ENCODE results near the gene PAGE2. TPM values are rescaled to one million over a fixed set of nuclear protein-coding genes. Genes with fewer than 3 reads are reported as not detected.
"Not testable (repeated sequence)": the region's sequence is repeated elsewhere in the genome, so short reads cannot be mapped to it uniquely, and the experiment has no call there.

Gene PAGE2, protein sequence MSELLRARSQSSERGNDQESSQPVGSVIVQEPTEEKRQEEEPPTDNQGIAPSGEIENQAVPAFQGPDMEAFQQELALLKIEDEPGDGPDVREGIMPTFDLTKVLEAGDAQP
- total RNA-seq = not detected
- not detected for polyA plus RNA-seq
- total RNA-seq = not detected

DNA sequence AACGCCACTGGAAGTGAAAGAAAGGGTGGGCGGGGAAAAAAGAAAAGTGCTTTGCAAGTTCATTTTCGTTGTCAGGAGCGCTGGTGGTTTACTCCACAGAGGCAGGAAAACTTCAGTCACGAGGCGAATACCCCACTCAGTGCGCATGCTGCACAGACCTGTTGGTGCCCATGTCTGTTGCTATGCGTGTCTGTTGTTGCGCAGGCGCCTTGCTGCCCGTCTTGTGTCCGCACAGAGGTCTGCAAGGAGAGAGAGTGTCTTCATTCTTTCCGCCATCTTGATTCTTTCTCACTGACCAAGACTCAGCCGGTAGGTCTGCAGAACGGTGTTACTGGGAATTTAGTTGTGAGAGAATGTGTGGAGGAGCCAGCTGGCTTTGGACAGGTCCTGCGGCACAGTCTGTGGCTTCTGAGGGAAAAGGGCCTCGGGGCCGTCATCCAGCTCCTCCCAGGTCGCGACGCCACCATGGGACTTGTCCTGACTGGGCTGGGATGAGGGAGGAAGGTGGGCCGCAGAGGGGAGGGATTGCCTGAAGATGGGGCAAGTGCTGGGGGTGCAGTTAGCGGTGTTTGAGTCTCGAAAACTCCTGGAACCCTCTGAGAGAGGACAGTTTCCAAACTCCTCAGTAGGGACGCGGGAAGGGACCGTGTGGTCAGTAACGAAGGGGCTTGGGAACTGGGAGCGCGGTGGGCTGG, at the start of gene PAGE2:
Gene PAGE2, plus strand, starts transcription at position 224 of the 695 bp plus-strand sequence. CDS start 1,003 bp downstream, outside the sequence.
- no peak within 1 kb of the TSS for H3K27ac Mint-ChIP-seq
- H3K4me3 Mint-ChIP-seq = no peak within 1 kb of the TSS
- ChIA-PET POLR2A (no interaction called here), CTCF (no interaction called here)
- Histone ChIP-seq H3K4me1 (ENCODE audit: control insufficient read depth in 2 of 2, insufficient read depth in 2 of 2, low read length in 2 of 2) (no peaks in the 10 kb centered on the region), H3K4me3 (ENCODE audit: low read length) (no peak within 1 kb of the TSS), H3K36me3 (ENCODE audit: control insufficient read depth in 2 of 3, insufficient read depth in 3 of 3, low read length in 3 of 3) (no peaks in the 10 kb centered on the region), H3K9me3 (ENCODE audit: control insufficient read depth in 2 of 3, low read length in 3 of 3) (no peaks in the 10 kb centered on the region), H3K27ac (ENCODE audit: low read depth, low read length) (no peak within 1 kb of the TSS), H3K27me3 (ENCODE audit: control insufficient read depth in 2 of 2, insufficient read depth in 2 of 2, low read length in 2 of 2) (no peaks in the 10 kb centered on the region)
- no peaks in the 10 kb centered on the region for H3K36me3 Mint-ChIP-seq
- no peak for DNase-seq
- ATAC-seq = no peak
- H3K9me3 Mint-ChIP-seq = peaks cover 0 to 5% (median 0%) of the 10 kb centered on the region in 11 donors
- H3K27me3 Mint-ChIP-seq = peaks cover 0 to 4% (median 0%) of the 10 kb centered on the region in 5 donors
- no peaks in the 10 kb centered on the region for H3K4me1 Mint-ChIP-seq
- intact Hi-C loops (cut with micrococcal nuclease) = no loop called here

DNA sequence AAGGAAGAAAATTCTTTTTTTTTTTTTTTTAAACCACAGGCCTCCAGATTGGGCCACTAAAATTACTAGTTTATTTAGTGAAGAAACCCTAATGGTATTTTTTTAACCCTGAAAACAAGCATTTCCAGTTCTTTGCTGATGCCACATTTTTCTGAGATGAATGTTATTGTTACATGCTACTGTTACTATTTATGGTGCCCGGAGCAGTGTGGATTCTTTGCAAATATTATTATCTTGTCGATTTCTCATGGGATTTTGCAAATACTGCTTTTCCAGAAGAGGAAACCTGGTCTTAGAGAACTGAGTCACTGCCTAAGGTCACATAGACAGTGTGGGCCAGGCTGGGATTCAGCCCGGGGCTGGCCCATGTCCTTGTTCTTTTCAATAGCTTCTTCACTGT, 49.3 kb upstream of the PAGE2 start:
- no peaks in the 10 kb centered on the region for H3K4me1 Mint-ChIP-seq
- Histone ChIP-seq H3K4me1 (ENCODE audit: control insufficient read depth in 2 of 2, insufficient read depth in 2 of 2, low read length in 2 of 2) (no peaks in the 10 kb centered on the region), H3K4me3 (ENCODE audit: low read length) (no peak overlapping the region), H3K9me3 (ENCODE audit: control insufficient read depth in 2 of 3, low read length in 3 of 3) (no peaks in the 10 kb centered on the region), H3K36me3 (ENCODE audit: control insufficient read depth in 2 of 3, insufficient read depth in 3 of 3, low read length in 3 of 3) (no peaks in the 10 kb centered on the region), H3K27ac (ENCODE audit: low read depth, low read length) (no peak overlapping the region), H3K27me3 (ENCODE audit: control insufficient read depth in 2 of 2, insufficient read depth in 2 of 2, low read length in 2 of 2) (no peaks in the 10 kb centered on the region)
- H3K27me3 Mint-ChIP-seq = no peaks in the 10 kb centered on the region
- no peak overlapping the region for H3K27ac Mint-ChIP-seq
- intact Hi-C loops (cut with micrococcal nuclease) = no loop called here
- ATAC-seq (no peak), DNase-seq (no peak)
- H3K9me3 Mint-ChIP-seq = no peaks in the 10 kb centered on the region
- H3K36me3 Mint-ChIP-seq = peaks cover 0 to 4% (median 0%) of the 10 kb centered on the region in 5 donors
- H3K4me3 Mint-ChIP-seq = no peak overlapping the region
- ChIA-PET POLR2A (interaction anchor here (0.7 kb wide), 1 partner anchor 25 kb away, joined by 3 read pairs; no protein-coding TSS in a partner anchor), CTCF (no interaction called here)

DNA sequence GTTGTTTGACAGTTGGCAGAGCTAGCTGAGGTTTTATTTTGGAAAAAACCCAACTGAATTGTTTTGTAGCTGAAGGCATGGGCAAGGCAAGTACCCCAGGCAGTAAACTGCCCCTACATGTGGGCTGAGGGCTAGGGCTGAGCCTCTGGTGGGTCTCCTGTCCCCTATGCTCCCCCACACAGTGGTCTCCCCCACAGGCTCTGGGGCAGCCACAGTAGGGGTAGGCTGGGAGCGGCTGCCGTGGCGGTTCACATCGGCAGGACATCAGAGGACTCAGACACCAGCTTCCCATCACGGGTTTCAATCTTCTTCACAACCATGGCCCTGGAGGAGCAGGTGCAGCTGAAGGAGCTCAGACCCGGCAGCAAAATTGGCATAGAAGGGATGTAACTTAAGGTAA, 47.3 kb upstream of the PAGE2 start:
- ChIA-PET POLR2A (no interaction called here), CTCF (no interaction called here)
- Histone ChIP-seq H3K27ac (ENCODE audit: low read depth, low read length) (no peak overlapping the region), H3K4me3 (ENCODE audit: low read length) (no peak overlapping the region), H3K4me1 (ENCODE audit: control insufficient read depth in 2 of 2, insufficient read depth in 2 of 2, low read length in 2 of 2) (no peaks in the 10 kb centered on the region), H3K9me3 (ENCODE audit: control insufficient read depth in 2 of 3, low read length in 3 of 3) (no peaks in the 10 kb centered on the region), H3K27me3 (ENCODE audit: control insufficient read depth in 2 of 2, insufficient read depth in 2 of 2, low read length in 2 of 2) (no peaks in the 10 kb centered on the region), H3K36me3 (ENCODE audit: control insufficient read depth in 2 of 3, insufficient read depth in 3 of 3, low read length in 3 of 3) (no peaks in the 10 kb centered on the region)
- H3K27ac Mint-ChIP-seq = no peak overlapping the region
- H3K27me3 Mint-ChIP-seq = no peaks in the 10 kb centered on the region
- ATAC-seq (no peak), DNase-seq (no peak)
- intact Hi-C loops (cut with micrococcal nuclease) = no loop called here
- H3K4me3 Mint-ChIP-seq = no peak overlapping the region
- peaks cover 0 to 4% (median 0%) of the 10 kb centered on the region in 11 donors for H3K9me3 Mint-ChIP-seq
- H3K36me3 Mint-ChIP-seq = peaks cover 0 to 4% (median 0%) of the 10 kb centered on the region in 5 donors
- peaks cover 0 to 3% (median 0%) of the 10 kb centered on the region in 7 donors for H3K4me1 Mint-ChIP-seq

DNA sequence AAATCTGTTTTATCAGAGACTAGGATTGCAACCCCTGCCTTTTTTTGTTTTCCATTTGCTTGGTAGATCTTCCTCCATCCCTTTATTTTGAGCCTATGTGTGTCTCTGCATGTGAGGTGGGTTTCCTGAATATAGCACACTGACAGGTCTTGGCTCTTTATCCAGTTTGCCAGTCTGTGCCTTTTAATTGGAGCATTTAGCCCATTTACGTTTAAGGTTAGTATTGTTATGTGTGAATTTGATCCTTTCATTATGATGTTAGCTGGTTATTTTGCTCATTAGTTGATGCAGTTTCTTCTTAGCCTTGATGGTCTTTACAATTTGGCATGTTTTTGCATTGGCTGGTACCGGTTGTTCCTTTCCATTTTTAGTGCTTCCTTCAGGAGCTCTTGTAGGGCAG, 38.2 kb upstream of the PAGE2 start:
- H3K4me1 Mint-ChIP-seq; H3K4me3 ChIP-seq (ENCODE audit: low read length); H3K36me3 Mint-ChIP-seq; H3K36me3 ChIP-seq (ENCODE audit: control insufficient read depth in 2 of 3, insufficient read depth in 3 of 3, low read length in 3 of 3); H3K9me3 ChIP-seq (ENCODE audit: control insufficient read depth in 2 of 3, low read length in 3 of 3); ATAC-seq; H3K9me3 Mint-ChIP-seq; CTCF ChIA-PET; H3K27ac Mint-ChIP-seq; intact Hi-C loops (cut with micrococcal nuclease); H3K4me3 Mint-ChIP-seq; H3K27me3 Mint-ChIP-seq; DNase-seq; H3K4me1 ChIP-seq (ENCODE audit: control insufficient read depth in 2 of 2, insufficient read depth in 2 of 2, low read length in 2 of 2); POLR2A ChIA-PET; H3K27me3 ChIP-seq (ENCODE audit: control insufficient read depth in 2 of 2, insufficient read depth in 2 of 2, low read length in 2 of 2); H3K27ac ChIP-seq (ENCODE audit: low read depth, low read length): not testable (repeated sequence)

DNA sequence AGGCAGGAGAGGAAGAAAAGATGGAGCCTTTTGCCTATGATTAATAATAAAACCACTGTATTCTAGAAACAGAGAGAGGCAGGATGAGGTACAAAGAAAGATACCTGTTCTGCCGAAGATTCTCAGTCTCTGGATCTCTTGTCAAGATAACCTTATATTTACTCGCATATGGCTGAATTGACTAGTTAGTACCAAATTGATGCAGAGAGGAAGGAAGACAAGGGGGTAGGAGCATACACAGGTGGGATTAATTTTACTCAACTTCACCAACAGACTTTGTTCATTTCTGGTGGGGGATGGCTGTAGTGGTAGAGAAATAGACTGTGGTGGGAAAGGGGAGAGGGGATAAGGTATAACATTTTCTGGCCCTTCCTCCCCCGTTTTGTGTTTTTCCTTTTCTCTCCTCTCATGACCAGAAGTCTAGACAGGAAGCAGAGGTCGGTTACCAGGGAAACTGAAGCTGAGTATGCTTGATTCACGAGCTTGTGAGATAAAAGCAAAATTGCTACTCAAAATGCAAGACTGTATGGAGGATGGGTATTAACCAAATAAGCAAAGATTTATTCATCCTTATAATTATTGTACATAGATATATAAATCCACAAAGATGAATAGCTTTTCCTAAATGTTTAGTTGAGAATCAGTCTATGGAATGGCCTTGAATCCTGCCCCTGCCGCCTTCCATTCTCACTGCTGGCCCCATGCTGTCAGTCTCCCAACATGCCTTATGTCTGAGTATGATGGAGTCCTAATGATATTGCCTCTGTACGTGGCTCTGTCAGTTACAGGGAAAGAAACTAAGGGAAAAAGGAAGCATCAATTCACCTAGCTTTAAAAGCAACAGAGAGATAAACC, 31.8 kb upstream of the PAGE2 start:
- ATAC-seq = peak; percentile 87
- Histone ChIP-seq H3K9me3 (ENCODE audit: control insufficient read depth in 2 of 3, low read length in 3 of 3) (no peaks in the 10 kb centered on the region), H3K4me1 (ENCODE audit: control insufficient read depth in 2 of 2, insufficient read depth in 2 of 2, low read length in 2 of 2) (peaks cover 8 to 16% of the 10 kb centered on the region in 2 donors), H3K27ac (ENCODE audit: low read depth, low read length) (no peak overlapping the region), H3K27me3 (ENCODE audit: control insufficient read depth in 2 of 2, insufficient read depth in 2 of 2, low read length in 2 of 2) (no peaks in the 10 kb centered on the region), H3K36me3 (ENCODE audit: control insufficient read depth in 2 of 3, insufficient read depth in 3 of 3, low read length in 3 of 3) (no peaks in the 10 kb centered on the region), H3K4me3 (ENCODE audit: low read length) (peak overlapping the region; percentile 35)
- Mint-ChIP-seq H3K4me3 (peak overlapping the region; percentile 12 to 87 (median 76)), H3K27ac (peak overlapping the region; percentile 39 to 95 (median 90)), H3K4me1 (peaks cover 8 to 29% (median 21%) of the 10 kb centered on the region in 7 donors), H3K27me3 (peaks cover 0 to 2% (median 0%) of the 10 kb centered on the region in 5 donors), H3K9me3 (peaks cover 0 to 1% (median 0%) of the 10 kb centered on the region in 11 donors), H3K36me3 (no peaks in the 10 kb centered on the region)
- intact Hi-C loops (cut with micrococcal nuclease) = loop anchor here (1.0 to 5.0 kb wide), 12 partner anchors 56 to 1015 kb away; partner anchors contain the start of genes APEX2 (in 2 of the 2), GNL3L (in 1 of the 2), MAGED2 (in 1 of the 2) and PHF8 (in 1 of the 2)
- CTCF ChIA-PET = interaction anchor here (1.1 to 1.3 kb wide), 3 partner anchors 54 to 165 kb away, joined by 3 to 26 read pairs (median 3); no protein-coding TSS in a partner anchor
- peak in 7 of 9 donors; percentile 23 to 72 (median 61) for DNase-seq
- POLR2A ChIA-PET = interaction anchor here (0.7 to 1.2 kb wide), 3 partner anchors 57 to 431 kb away, joined by 3 to 5 read pairs (median 4); partner anchors contain the start of gene APEX2

DNA sequence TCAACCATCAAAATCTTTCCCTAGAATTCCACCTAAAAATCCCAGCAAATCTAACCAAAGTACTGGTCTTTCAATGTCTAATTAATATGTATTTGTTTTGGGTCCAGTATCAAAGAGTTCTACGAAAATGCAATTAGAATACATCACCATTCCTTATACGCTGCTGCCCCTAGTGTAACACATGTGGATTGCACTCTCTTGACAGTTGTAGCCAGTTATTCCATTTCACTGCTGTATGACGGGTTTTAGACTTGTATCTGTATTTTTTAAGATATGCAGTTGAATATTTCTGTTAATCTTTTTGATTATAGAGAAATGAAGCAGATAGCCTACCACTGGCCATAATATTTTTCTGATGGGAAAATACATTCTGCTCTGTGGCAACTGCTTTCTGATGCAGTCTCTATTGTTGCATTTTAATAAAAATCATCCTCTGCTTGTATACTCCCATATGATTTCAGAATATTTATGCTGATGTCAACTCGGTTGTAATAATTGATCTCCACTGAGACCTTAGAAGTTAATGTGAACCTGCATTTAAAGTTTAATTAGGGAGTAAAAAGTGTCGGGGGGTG, 31.1 kb upstream of the PAGE2 start:
- peaks cover 8 to 29% (median 21%) of the 10 kb centered on the region in 7 donors for H3K4me1 Mint-ChIP-seq
- H3K27ac Mint-ChIP-seq = peak overlapping the region in 7 of 9 donors; percentile 43 to 95 (median 90)
- no peak overlapping the region for H3K27ac ChIP-seq (ENCODE audit: low read depth, low read length)
- H3K27me3 Mint-ChIP-seq = peaks cover 0 to 5% (median 0%) of the 10 kb centered on the region in 5 donors
- POLR2A ChIA-PET = interaction anchor here (1.2 kb wide), 1 partner anchor 58 kb away, joined by 5 read pairs; the partner anchor contains the start of gene APEX2
- CTCF ChIA-PET = interaction anchor here (1.1 to 1.3 kb wide), 3 partner anchors 55 to 165 kb away, joined by 3 to 26 read pairs (median 3); no protein-coding TSS in a partner anchor
- H3K4me3 ChIP-seq (ENCODE audit: low read length) = peak overlapping the region; percentile 35
- ATAC-seq (peak; percentile 84), DNase-seq (peak in 6 of 9 donors; percentile 11 to 46 (median 32))
- H3K4me3 Mint-ChIP-seq = peak overlapping the region; percentile 12 to 87 (median 76)
- H3K36me3 Mint-ChIP-seq = no peaks in the 10 kb centered on the region
- H3K9me3 Mint-ChIP-seq = peaks cover 0 to 1% (median 0%) of the 10 kb centered on the region in 11 donors
- H3K9me3 ChIP-seq (ENCODE audit: control insufficient read depth in 2 of 3, low read length in 3 of 3) = no peaks in the 10 kb centered on the region
- no peaks in the 10 kb centered on the region for H3K36me3 ChIP-seq (ENCODE audit: control insufficient read depth in 2 of 3, insufficient read depth in 3 of 3, low read length in 3 of 3)
- no peaks in the 10 kb centered on the region for H3K27me3 ChIP-seq (ENCODE audit: control insufficient read depth in 2 of 2, insufficient read depth in 2 of 2, low read length in 2 of 2)
- intact Hi-C loops (cut with micrococcal nuclease) = loop anchor here (1.0 to 5.0 kb wide), 12 partner anchors 57 to 1015 kb away; partner anchors contain the start of genes APEX2 (in 2 of the 2), GNL3L (in 1 of the 2), MAGED2 (in 1 of the 2) and PHF8 (in 1 of the 2)
- peaks cover 8 to 16% of the 10 kb centered on the region in 2 donors for H3K4me1 ChIP-seq (ENCODE audit: control insufficient read depth in 2 of 2, insufficient read depth in 2 of 2, low read length in 2 of 2)

Measured in naive thymus-derived CD4-positive, alpha-beta T cell (primary cell).